ENCODE measurements around the gene MSANTD7.
"Not testable (repeated sequence)": the region's sequence is repeated elsewhere in the genome, so short reads cannot be mapped to it uniquely, and the experiment has no call there.

Gene MSANTD7

GRCh38 chr10:14837757-14838581 lies at the start of gene MSANTD7, which contains the start of the genes CDNF and HSPA14:
TSS of gene MSANTD7 (plus strand) at chr10:14838306. CDS start at chr10:14842285, 3,979 bp downstream.
TSS of gene CDNF (minus strand) at chr10:14838037. CDS start at chr10:14837946, 91 bp downstream.
TSS of gene HSPA14 (plus strand) at chr10:14838306. CDS start at chr10:14838403, 97 bp downstream.
- DNase-seq = peak; percentile 94 to 98

- no peak for DNase-seq
Measured at GRCh38 chr10:14798636-14799035, 39.5 kb upstream of the MSANTD7 start.

GRCh38 chr10:14800397-14800796 lies 37.7 kb upstream of the MSANTD7 start:
- DNase-seq = no peak

- DNase-seq = no peak
Measured at GRCh38 chr10:14801723-14802122, 36.4 kb upstream of the MSANTD7 start.

GRCh38 chr10:14803827-14804226 lies 34.3 kb upstream of the MSANTD7 start:
- DNase-seq = no peak

- DNase-seq = no peak
Measured at GRCh38 chr10:14806318-14806717, 31.8 kb upstream of the MSANTD7 start.

- DNase-seq = no peak
Measured at GRCh38 chr10:14810969-14811953, 26.8 kb upstream of the MSANTD7 start.

GRCh38 chr10:14812271-14812670 lies 25.8 kb upstream of the MSANTD7 start:
- no peak for DNase-seq

- no peak for DNase-seq
Measured at GRCh38 chr10:14815681-14816080, 22.4 kb upstream of the MSANTD7 start.

GRCh38 chr10:14816717-14817116 lies 21.4 kb upstream of the MSANTD7 start:
- not testable (repeated sequence) for DNase-seq

- no peak for DNase-seq
Measured at GRCh38 chr10:14820010-14820774, 17.9 kb upstream of the MSANTD7 start.

GRCh38 chr10:14820775-14821154 lies 17.3 kb upstream of the MSANTD7 start:
- no peak for DNase-seq

GRCh38 chr10:14821635-14822375 lies 16.3 kb upstream of the MSANTD7 start:
- DNase-seq = no peak

GRCh38 chr10:14822879-14823755 lies 15.0 kb upstream of the MSANTD7 start:
- DNase-seq = no peak

GRCh38 chr10:14823966-14824365 lies 14.1 kb upstream of the MSANTD7 start:
- DNase-seq = no peak

- no peak for DNase-seq
Measured at GRCh38 chr10:14826076-14826829, 11.9 kb upstream of the MSANTD7 start.

GRCh38 chr10:14833106-14833505 lies 5.0 kb upstream of the MSANTD7 start:
- DNase-seq = no peak

GRCh38 chr10:14836208-14836607 lies 1.9 kb upstream of the MSANTD7 start:
- no peak for DNase-seq

GRCh38 chr10:14837003-14837756 lies 926 bp upstream of the MSANTD7 start:
- peak in 1 of 2 donors; percentile 24 for DNase-seq
